Measurements from ENCODE around the gene ATP2B2. TPM values are rescaled to one million over a fixed set of nuclear protein-coding genes. Genes with fewer than 3 reads are reported as not detected.

ATP2B2 gene
- total RNA-seq, 2 experiments from 2014 or later, result not detected

GRCh38 chr3:10284496-10284895 is 220.9 kb downstream of the ATP2B2 start:
- Mint-ChIP-seq H3K36me3 (peaks cover 12% of the 10 kb centered on the region), H3K4me3 (no peak overlapping the region), H3K4me1 (peaks cover 35% of the 10 kb centered on the region)

DNA sequence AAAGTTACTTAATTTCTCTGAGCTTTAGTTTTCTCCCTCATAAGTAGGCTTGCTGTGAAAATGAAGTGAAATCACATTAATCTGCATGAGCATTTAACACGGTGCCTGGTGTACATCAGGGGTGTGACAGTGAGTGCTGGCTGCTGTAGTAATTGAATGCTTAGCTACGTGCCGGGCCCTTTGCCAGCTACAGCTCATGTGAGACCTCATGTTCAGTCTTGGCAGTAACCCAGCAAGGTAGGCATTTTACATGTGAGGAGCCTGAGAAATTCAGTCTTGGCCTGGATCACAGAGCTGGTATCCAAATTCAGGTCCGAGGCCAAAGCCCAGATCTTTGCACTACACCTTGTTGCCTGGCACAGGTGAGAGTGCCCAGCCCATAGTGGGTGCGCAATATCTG is 221.7 kb downstream of the ATP2B2 start:
- peaks cover 40% of the 10 kb centered on the region for H3K4me1 Mint-ChIP-seq
- H3K27ac Mint-ChIP-seq, result peak overlapping the region; percentile 60
- no peaks in the 10 kb centered on the region for H3K27me3 Mint-ChIP-seq
- no peak overlapping the region for H3K4me3 Mint-ChIP-seq
- H3K36me3 Mint-ChIP-seq, result peaks cover 12% of the 10 kb centered on the region
- DNase-seq, result no peak
- H3K9me3 Mint-ChIP-seq, result no peaks in the 10 kb centered on the region

More at GRCh38 chr3:10284496-10284895, 220.9 kb downstream of the ATP2B2 start:
- peak; percentile 34 for DNase-seq
- no peaks in the 10 kb centered on the region for H3K27me3 Mint-ChIP-seq
- peak overlapping the region; percentile 60 for H3K27ac Mint-ChIP-seq
- H3K9me3 Mint-ChIP-seq, result no peaks in the 10 kb centered on the region

- H3K27me3 Mint-ChIP-seq, result no peaks in the 10 kb centered on the region
- peaks cover 12% of the 10 kb centered on the region for H3K36me3 Mint-ChIP-seq
- no peak for DNase-seq
- H3K4me3 Mint-ChIP-seq, result no peak overlapping the region
- H3K4me1 Mint-ChIP-seq, result peaks cover 39% of the 10 kb centered on the region
- H3K27ac Mint-ChIP-seq, result no peak overlapping the region
- no peaks in the 10 kb centered on the region for H3K9me3 Mint-ChIP-seq
These were observed 223.4 kb downstream of the ATP2B2 start for GRCh38 chr3:10281951-10282350.

GRCh38 chr3:10280571-10280970 is 224.8 kb downstream of the ATP2B2 start:
- Mint-ChIP-seq H3K4me1 (peaks cover 35% of the 10 kb centered on the region), H3K9me3 (no peaks in the 10 kb centered on the region), H3K4me3 (no peak overlapping the region), H3K27ac (no peak overlapping the region), H3K27me3 (no peaks in the 10 kb centered on the region), H3K36me3 (peaks cover 12% of the 10 kb centered on the region)
- no peak for DNase-seq

GRCh38 chr3:10280177-10280529 is 225.2 kb downstream of the ATP2B2 start:
- Mint-ChIP-seq H3K27me3 (no peaks in the 10 kb centered on the region), H3K4me1 (peaks cover 35% of the 10 kb centered on the region), H3K4me3 (no peak overlapping the region), H3K9me3 (no peaks in the 10 kb centered on the region), H3K27ac (no peak overlapping the region), H3K36me3 (peaks cover 12% of the 10 kb centered on the region)
- DNase-seq, result no peak

DNA sequence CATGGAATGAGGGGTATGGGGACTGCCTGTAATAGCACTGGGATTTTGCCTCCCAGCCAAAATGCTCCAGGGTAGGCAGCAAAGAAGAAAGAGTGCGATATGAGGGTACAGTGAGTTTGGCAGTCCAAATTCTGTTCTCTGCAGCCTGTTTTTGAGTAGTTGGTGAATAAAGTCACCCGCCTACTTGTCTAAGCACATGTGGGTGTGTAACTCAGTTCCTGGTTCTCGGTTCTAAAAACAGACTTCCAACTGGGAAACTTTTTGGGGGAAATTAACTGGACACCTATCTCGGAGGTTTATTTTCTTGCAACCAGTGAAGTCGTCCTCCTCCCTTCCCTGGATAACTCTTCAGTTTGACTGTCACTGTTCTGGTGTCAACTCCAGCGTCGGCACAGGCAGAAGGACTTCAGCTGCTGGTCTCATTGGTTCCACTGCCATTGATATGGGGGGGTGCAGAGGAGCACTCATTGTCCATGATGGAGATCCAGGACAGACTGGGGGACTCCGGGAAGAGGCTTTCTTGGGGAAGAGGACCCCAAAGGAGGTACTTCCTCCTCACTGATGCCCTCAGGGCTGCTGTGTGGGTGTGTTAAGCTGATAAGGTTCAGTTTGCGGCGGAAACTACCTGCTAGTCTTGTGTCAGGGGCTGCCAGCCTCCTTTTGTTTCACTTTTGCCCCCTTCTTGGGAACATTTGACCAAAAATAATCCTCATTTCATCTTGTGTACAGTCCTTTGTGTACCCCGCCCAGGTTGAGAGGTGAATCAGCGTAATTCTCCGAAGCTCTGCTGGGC is 225.8 kb downstream of the ATP2B2 start:
- DNase-seq, result no peak
- H3K4me1 Mint-ChIP-seq, result peaks cover 33% of the 10 kb centered on the region
- no peaks in the 10 kb centered on the region for H3K9me3 Mint-ChIP-seq
- no peak overlapping the region for H3K4me3 Mint-ChIP-seq
- peak overlapping the region; percentile 7 for H3K27ac Mint-ChIP-seq
- no peaks in the 10 kb centered on the region for H3K27me3 Mint-ChIP-seq
- H3K36me3 Mint-ChIP-seq, result peaks cover 12% of the 10 kb centered on the region

DNA sequence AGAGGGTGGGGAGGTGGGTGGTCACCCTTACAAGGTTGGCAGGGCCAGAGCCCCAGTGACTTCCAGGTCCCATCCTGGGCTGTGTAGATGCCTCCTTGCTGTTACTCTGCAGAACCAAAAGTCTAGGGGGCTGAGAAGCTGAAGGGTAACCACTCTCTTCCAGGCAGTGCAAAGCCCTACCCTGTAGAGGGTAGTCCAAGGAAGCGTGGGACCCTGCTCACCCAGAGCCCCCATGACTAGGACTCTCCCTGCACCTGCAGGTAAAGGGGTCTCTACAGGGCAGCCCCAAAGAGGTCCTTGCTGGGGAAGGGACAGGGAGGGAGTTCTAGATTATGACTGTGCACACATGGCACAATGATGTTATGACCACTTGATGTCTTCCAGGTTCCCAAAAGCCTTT is 226.9 kb downstream of the ATP2B2 start:
- no peak for DNase-seq
- Mint-ChIP-seq H3K4me3 (no peak overlapping the region), H3K27me3 (no peaks in the 10 kb centered on the region), H3K4me1 (peaks cover 30% of the 10 kb centered on the region), H3K36me3 (peaks cover 14% of the 10 kb centered on the region), H3K9me3 (no peaks in the 10 kb centered on the region), H3K27ac (no peak overlapping the region)

DNA sequence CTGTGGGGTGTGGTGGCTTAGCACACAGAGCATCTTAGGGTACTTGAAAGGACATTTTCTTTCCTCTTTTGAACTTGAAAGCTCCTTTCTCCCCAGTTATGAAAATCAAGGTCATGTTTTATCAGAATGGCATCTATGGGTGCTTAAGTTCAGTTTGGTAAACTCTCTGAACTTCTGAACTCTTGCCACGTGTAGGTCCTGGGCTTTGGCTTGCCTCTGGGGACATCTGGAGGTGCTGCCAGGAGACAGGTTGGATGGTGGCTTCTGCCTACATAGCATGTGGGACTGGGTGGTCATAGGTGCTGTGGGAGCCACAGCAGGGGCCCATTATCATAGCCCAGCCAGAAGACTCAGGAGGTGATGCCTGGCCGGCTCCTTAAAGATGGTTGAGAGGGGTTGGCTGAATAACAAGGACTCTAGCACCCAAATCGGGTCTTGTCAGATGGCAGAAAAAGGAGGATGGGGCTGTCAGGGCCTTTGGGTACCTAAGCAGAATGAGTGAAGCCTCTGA is 228.2 kb downstream of the ATP2B2 start:
- H3K27ac Mint-ChIP-seq, result peak overlapping the region; percentile 52
- DNase-seq, result no peak
- H3K36me3 Mint-ChIP-seq, result peaks cover 20% of the 10 kb centered on the region
- H3K4me1 Mint-ChIP-seq, result peaks cover 32% of the 10 kb centered on the region
- no peaks in the 10 kb centered on the region for H3K27me3 Mint-ChIP-seq
- no peaks in the 10 kb centered on the region for H3K9me3 Mint-ChIP-seq
- H3K4me3 Mint-ChIP-seq, result no peak overlapping the region

DNA sequence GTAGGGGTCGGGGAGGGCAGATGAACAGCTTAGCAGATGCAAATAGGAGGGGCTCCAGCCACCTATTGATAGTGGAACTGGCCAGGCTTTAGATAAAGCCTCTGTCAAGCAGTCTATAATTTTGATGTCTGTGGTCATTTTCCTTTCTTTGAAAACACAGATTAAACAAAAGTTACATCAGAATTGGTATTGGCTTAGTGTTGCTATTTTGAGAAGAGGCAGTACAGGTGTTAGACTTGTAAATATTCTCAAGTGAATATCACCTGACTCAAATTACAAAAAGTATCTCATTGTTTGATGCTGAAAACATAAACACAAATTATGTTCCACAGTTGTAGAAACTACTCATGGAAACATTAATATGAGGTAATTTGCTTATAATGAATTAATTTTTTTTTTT is 230.8 kb downstream of the ATP2B2 start:
- H3K4me3 Mint-ChIP-seq, result no peak overlapping the region
- no peaks in the 10 kb centered on the region for H3K9me3 Mint-ChIP-seq
- H3K27ac Mint-ChIP-seq, result peak overlapping the region; percentile 17
- no peaks in the 10 kb centered on the region for H3K27me3 Mint-ChIP-seq
- peaks cover 33% of the 10 kb centered on the region for H3K4me1 Mint-ChIP-seq
- no peak for DNase-seq
- H3K36me3 Mint-ChIP-seq, result peaks cover 16% of the 10 kb centered on the region

Other genes with a start within 250 kb of the ATP2B2 start
- under 1 TPM; 0.38 to 0.41 TPM for gene GHRL, start 212.6 kb downstream of the ATP2B2 start, total RNA-seq
- 100 to 1,000 TPM in 1 of 2 experiments, 10 to 100 TPM in 1; 99.4 to 103 TPM for gene SEC13, start 184.5 kb downstream of the ATP2B2 start, total RNA-seq